GM21723 (cell line): ENCODE results near the gene INSM2.

Experiments
- ATAC-seq: cut with Tn5 transposase; IDR thresholded peaks from one replicate; pipeline ENCODE4 v1.9.1; 2021; ENCODE audit warnings: mild to moderate bottlenecking, moderate library complexity; ENCODE audit not compliant: unreplicated experiment

The INSM2 gene

DNA sequence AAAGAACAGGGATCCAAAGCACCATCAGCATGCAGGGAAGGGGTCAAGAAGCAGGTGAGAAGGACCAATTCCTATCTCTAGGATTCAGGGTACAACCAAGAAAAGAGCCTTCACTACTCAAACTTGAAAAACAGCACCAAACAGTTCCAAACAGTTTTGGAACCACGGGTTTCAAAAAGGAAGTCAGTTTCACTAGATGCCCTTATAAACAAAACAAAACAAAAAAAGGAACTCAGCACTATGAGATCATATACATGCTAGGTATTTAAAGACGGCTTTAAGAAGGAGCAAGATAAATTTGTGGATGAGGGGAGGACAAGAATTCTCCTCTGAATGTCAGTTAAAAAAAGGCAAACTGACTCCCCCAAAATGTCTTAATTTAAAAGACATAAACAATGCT lies 6.0 kb downstream of the INSM2 start:
- ATAC-seq: no peak

DNA sequence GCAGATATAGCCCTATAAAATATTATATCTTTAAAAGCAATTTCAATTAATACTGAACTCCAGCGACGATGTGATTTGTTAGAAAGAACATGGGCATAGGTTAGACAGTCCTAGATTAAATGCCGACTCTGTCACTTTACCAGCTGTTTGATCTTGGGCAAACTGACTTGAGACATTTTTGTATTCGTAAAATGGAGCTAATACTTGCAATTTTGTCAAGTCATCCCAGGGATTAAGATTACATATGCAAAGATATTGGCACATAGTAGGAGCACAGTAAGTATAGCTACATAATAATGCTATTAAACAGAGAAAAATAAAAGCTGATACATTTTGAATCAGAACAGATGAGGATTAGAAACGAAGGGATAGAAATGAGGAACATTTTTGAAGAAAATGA lies 9.0 kb downstream of the INSM2 start:
- no peak for ATAC-seq

DNA sequence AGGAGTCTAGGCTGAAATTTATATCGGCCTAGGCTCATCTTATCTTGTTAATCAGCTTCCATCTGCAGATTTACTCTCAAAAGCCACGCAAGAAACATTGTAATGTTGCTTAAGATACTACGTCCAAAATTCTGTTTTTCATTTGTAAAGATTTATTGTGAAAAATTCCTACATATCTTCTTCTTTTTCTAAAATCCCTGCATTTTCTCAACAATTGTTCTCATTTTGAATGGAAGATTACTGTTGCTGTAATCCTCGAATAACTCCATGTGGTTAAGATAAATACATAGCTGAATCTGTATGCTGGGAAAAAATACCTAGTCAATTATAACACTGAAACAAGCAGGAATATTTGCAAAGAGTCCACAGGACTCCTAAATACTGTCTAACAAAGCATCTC lies 15.6 kb downstream of the INSM2 start:
- ATAC-seq: no peak

DNA sequence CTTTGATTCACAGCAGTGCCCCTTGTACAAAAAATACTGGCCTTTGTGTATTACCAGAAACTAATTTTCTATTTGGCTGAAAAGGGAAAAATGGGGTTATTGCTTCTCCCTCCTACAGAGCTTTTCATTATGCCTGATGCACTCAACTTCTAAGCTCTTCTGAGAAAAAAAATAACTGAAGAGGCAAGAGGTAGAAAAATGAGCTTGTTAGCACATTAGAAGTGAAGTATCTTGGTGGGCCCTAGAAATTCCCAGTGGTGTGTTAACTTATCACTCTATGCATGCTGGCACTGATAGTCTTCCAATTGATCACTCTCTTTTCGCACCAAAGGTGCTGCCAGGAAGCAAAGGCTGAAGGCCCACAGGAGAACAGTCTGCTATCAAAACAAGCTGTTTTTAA lies 17.1 kb downstream of the INSM2 start:
- no peak for ATAC-seq

DNA sequence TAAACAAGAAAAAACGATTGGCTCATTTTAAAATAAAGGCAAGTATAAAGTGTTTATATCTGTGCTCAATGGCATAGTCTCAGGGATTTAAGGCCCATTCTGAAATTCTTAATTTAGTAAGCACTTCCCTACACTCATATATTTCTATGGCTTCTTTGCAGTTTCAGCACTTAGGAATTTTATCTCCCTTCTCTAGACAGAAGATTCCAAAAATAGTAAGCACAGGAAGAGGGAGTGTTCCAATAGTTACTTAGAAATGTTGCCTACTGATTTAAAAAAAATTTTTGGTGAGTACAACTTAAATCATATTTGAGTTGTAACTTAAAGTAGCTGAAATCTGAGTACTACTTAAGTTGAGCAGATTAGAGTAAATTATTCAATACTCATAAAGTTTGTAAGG lies 19.8 kb downstream of the INSM2 start:
- ATAC-seq: no peak

DNA sequence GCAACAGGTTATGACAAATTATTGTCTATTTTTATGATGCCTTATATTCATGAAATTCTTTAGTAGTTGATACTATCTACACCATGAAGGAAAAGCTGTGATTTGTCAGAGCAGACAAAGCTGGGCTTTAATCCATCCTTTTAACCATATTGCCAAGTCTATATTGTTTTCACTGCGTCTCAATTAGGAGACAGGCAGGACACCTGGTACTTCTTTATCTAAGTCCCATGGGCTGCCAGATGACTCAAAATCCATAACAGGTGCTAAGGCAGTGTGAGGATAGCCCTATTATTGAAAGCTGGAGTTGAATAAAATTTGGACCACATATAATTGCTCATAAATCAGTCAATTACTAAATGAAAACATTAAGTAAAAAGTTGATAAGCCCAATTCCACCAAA lies 22.6 kb downstream of the INSM2 start:
- no peak for ATAC-seq

DNA sequence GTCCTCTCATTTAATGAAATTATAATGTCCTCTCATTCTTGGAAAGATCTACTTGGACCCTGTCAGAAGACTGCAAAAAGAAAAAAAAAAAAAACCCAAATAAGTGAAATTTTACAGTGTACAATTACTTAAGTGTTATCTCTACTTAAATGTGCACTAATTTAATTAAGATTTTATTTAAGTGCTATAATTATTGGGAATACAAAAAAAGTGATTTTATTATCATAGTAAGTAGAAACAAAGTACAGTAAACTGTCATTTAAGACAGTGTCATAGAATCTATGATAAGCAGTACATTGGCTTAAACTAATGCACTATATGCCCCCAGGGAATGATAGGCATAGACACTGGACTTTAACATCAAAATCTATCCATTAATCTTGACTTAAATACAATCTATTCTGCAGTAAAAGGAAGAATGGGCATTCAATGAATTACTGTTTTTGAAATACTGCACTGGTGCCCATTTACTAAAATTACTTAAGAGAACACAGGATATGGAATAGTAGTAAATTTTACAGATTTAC lies 23.3 kb downstream of the INSM2 start:
- ATAC-seq: no peak

DNA sequence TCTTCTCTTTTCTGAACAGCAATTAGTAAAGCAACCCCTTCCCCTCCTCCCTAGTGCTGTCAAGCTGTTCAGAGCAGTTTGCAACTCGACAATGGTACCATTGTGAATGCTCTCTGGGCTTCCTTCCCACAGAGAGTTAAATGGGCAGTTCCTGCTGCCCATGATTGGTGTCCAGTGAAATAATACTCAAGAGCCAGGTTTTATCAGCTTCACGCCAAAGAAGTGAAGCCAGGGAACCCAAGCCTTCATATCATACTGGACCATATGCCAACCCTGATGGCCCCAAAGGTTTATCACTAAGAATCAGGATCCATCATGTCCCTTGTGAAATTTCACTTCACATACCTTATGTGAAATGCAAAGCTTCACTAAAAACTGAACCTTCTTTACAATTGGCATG lies 24.7 kb downstream of the INSM2 start:
- no peak for ATAC-seq

DNA sequence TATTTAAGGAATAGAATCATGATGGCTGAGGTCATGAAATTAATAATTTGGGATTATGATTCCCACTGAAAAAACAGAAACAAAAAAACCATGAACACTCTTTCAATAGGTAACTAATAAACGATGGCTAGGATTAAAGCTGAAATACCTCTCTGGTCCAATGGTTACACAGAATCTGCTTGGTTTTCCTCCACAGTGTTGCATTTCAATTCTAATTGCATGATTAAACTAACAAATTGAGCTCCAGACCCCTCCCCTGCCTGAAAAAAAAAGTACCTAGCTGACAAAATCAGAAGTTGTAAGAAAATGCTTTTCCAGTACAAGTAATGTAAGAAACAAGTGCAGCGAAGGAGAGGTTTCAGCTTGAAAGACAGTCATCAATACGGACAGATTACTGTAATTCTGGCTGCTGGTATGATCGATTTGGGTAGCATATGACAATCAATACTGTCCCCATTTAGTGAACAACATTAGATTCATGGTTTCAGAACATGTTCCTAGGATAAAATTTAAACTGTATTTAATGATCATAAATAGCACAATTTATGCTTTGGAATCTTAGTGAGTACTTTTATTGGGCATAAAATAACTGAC lies 32.0 kb downstream of the INSM2 start:
- ATAC-seq: no peak

DNA sequence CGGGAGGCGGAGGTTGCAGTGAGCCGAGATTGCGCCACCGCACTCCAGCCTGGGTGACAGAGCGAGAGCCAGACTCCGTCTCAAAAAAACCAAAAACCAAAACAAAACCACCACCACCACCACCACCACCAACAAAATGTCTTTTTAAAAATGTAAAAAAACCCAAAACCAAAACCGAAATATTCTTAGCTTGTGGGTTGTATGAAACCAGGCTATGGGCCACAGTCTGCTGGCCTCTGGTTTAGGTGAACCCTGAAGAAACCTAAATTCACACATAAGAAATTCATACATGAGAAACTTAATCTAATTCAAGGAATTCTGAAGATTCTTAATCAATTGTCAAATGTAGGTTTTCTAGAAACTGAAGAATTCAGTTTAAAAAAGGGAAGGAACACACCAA lies 37.6 kb downstream of the INSM2 start:
- no peak for ATAC-seq

DNA sequence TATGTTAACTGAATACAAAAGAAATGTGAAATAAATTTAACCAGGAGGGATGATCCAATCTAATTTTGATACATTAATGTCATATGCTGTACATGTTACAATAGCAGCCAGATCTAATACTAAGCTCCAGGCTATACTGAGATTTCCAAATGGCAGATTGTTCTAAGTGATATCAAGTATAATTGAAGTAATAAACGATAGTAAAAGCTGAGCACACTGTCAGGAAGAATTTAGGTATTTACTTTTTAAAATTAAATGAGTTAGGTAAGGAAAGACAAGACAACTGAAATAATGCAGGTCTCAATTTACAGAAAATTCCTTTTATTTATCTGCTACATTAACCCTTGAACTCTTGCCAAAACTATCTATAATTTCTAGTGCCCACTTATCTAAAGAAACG lies 39.9 kb downstream of the INSM2 start:
- no peak for ATAC-seq

DNA sequence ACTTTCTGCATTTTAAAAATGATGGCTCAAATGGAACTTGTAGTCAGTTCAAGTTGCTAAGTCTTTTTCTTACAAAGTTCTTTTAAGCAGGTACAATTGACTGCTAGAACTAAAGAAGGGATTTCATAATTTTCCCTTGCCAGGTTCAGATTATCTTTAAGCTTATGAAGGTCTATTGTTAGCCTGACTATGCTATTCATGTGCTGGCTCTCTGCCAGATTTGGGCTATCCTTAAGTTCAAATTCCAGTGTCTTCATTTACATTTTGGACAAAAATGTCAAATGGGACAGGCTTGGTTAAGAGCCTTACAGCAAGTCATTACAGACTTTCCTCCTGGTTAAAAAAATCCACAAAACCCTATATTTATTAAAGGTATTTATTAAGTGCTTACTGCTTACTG lies 42.3 kb downstream of the INSM2 start:
- no peak for ATAC-seq

DNA sequence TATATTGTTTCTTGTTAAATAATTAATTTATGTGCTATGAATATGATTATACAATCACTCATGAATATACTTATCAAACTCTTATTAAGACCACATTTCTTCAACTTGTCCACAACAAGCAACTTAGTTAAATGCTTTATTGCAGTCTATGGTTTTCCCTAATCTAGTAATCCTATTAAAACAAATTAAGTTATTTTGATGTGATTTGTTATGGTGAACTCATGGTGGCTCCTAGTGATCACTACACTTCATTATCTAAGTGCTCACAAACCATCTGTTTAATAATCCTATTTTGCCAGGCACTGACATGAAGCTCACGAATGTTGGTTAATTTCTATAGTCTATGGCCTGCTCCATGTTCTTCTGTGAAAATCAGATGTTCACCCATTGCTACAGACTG lies 42.9 kb downstream of the INSM2 start:
- ATAC-seq: no peak

DNA sequence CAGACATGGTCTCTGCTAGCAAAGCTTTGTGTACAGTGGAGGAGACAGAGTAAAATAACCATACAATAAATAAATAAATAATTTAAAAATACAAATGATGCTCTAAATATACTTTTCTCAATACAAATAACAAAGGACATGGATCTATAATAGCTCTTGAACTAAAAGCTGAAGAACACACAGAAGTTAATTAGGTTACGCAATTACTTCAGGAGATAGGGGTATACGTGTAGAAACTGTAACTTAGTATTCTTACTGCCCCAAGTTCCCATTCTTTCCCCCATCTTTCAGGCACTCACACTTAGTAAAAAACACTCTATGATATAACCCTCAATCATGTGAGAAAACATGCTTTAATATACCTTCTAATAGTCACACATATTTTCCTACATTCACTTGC lies 44.2 kb downstream of the INSM2 start:
- no peak for ATAC-seq

DNA sequence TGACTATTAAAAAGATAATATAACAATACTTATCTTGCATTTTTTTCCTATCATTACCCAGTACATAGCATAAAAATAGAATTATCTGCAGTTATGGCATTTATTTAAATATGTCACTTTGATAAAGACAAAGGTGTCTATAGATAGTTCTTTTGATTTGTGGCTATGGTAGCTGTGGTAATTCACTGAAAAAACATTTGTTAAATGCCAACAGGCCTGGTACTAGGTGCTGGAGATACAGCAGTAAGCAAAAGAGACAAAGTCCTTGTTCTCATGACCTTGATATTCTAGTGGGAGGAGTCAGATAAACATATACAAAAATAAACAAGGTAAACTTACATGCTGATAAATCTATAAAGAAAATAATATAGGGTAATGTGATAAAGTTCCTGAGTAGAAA lies 44.7 kb downstream of the INSM2 start:
- no peak for ATAC-seq
